Colon (tissue), 2 donors: Measurements from ENCODE around the gene MAP3K14.

Experiments used
- FAIRE-seq: peaks from 2 replicates; lab custom pipeline; 2012; peaks lifted over from hg19 to GRCh38; lab: Jason Lieb, UNC
- donor health status: control.
- donor health status: control.

MAP3K14 gene

GRCh38 chr17:45282683-45283644 is 33.9 kb downstream of the MAP3K14 start:
- no peak for FAIRE-seq

GRCh38 chr17:45279898-45280297 is 36.9 kb downstream of the MAP3K14 start:
- no peak for FAIRE-seq

DNA sequence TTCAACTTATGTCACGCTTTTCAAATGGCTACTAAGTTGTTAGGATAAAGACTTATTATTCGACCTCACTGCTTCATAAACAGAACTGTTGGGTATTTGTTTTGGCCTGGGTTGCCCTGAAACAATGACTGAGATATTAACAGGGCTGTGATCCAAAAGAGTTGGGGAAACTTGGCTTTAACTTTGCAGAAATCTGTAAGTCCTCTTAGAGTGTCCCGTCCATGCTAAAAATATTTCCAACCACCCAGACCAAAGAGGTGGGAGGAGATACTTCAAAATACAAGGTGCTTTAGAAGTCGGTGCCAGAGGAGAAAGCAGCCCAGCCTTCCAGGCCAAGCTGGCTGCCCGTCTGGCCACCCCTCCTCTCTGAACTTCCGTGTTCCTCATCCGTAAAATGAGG is 38.8 kb downstream of the MAP3K14 start:
- FAIRE-seq, result no peak

GRCh38 chr17:45277216-45277849 is 39.5 kb downstream of the MAP3K14 start:
- FAIRE-seq, result no peak

DNA sequence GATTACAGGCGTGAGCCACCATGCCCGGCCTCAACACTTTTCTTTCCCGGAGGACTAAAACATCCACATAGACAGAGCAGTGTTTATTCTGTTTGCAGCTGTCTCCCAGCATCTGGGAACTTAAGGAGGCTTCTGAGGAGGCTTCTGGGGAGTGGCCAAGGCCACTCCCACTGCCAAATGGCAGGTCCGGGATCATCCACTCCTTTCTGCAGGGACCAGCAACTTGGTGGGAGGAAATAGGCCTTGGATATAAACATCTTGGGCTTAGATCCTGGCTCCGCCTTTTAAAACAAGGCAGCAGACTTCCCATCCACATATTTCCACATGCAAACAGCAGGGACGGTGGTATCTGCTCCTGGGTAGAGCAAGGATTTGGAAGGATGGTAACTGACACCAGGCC is 40.8 kb downstream of the MAP3K14 start:
- no peak for FAIRE-seq

DNA sequence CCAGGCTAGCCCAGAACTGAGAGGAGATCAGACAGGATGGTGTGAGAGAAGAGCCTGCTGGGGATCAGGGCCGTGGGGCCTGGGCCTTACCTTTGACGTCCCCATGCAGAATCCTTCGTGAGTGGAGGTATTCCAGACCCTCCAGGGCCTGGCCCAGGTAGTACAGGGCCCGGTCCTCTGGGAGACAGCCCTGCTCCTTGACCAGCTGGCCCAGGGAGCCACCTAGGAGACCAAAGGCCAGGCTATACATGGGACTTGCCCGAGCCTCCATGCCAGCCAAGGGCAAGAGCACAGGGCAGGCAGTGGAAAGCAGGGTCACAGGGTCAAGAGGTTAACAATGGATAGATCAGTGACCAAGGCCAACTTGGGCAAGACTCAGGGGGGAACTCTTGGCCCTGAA is 42.8 kb downstream of the MAP3K14 start:
- no peak for FAIRE-seq

- FAIRE-seq, result no peak
Measured at GRCh38 chr17:45273551-45273957, 43.3 kb downstream of the MAP3K14 start.

DNA sequence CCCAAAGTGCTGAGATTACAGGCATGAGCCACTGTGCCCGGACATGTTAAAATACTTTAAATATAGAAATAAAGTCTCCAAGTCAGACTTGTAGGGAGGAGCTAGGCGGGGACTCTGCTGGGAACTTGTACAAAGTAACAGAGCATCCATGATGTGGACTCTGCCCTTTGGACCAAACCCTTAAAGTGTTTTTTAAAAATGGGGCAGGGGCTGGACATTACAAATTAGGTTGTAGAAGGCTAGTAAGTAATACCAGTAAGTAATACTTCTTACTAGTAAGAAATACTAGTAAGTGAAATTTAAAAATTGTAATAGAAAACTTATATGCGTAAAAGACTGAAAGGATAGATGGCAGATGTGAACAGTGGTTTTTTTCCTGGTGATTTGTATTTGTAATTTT is 45.2 kb downstream of the MAP3K14 start:
- no peak for FAIRE-seq

DNA sequence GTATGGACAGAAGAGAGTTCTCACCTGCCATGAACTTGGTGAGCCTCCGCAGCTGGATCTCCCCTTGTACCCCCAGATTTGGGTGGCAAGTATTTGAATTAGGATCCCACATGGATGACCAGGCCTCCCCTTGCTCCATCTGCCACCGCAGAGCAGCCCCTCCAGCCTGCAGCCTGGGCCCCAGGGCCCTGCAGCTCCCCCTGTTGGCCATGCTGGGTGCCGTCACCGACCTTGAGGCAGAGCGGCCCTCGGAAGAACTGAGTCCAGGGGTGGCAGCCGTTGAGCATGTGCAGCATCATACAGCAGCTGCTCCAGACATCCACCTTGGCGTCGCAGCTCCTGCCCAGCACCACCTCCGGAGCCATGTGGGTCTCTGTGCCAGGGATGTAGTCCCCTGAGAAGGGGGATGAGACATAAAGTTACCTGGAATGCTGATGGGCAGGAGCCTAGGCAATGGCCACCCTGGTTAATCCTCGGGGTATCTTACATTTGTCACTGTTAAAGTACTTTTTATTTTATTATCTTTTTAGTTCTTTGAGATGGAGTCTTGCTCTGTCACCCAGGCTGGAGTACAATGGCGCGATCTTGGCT is 45.9 kb downstream of the MAP3K14 start:
- no peak for FAIRE-seq

DNA sequence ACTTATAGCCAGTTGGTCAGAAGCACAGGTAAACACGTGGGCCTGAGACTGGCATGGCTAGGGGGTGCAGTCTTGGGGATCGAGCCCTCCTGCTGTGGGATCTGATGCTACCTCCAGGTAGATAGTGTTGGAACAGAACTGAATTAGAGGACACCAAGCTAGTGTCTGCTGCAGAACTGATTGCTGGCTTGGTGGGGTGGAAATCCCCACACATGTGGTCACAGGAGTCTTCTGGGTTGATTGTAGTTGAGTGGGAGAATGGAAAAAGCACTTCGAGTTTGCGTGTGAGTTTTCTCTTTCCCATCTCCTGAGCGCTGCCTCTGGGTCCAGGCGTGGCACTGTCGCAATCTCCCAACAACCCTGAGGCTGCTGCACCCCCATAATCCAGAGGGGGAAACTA is 46.9 kb downstream of the MAP3K14 start:
- FAIRE-seq, result no peak

DNA sequence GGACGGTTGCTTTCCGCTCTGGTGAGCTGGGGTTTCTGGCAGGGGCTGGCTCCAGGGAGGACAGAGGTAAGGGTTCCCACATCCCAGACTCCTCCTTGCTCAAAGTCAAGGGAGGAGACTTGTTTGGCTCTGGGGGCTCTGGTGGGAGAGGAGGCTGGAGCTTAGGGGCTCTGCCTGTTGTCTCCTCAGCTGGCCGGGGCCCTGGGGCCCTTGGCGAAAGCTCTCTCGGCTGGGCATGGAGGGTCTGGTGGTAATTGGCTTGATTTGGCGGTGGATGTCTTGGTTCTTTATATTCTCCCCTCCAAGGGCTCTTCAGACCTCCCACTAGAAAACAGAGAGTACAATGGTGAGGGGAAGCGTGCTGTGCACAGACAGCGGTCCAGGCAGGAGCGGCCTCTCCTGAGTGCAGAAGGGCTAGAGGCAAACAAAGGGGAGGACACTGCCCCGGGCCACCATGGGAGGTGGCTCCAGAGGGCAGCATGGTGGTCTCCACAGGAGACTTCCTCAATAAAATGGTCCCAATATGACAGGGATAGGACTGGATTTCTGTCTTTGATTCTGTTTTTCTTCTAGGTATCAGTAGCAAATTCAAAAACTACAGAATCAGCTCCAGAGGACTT is 49.3 kb downstream of the MAP3K14 start:
- FAIRE-seq, result no peak

DNA sequence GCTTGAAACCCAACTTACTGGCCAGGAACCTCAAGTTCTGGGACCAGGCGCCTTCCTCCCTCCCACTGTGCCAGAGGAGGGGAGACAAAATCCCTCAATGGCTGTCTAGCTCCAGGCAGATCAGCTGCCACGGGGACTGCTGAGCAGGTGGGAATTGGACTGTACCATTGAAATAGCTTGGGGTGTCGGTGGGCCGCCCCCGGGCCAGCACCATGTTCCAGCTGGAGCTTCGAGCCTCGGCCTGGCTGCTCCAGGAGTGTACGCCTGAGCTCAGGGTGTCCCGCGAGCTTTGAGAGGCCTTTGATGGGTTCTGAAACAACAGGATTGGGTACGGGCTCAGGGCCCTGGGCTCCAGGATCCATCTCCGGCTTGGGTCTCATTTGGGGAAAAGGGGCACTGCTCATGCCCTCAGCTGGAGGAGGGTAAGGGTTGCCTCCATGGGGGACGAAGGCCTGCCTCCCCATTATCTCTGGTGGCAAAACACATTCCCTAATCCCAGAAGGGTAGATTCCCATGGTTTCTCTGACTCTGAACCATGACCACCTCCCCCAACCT is 50.4 kb downstream of the MAP3K14 start:
- FAIRE-seq, result no peak

- no peak for FAIRE-seq
Measured at GRCh38 chr17:45265821-45266220, 51.0 kb downstream of the MAP3K14 start.

DNA sequence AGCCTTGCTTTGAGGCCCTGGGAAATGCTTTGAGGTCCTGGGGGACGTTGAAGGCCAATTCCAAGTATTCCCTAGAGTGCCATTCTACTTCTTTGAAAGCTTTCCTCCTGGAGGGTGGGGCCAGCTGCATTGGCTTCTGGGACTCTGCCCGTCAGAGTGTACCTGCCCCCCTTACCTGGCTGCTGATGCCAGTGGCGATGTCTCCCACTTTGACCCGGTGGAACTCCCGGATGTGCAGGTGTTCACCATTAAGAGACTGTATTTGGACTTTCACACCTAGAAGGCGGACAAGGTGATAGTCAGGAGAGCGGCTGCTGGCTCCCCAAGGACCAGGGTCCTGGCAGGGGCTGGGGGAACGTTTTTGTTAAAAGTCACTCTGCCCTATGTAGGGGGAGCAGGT is 51.8 kb downstream of the MAP3K14 start:
- no peak for FAIRE-seq

- FAIRE-seq, result no peak
Measured at GRCh38 chr17:45264430-45264829, 52.4 kb downstream of the MAP3K14 start.

DNA sequence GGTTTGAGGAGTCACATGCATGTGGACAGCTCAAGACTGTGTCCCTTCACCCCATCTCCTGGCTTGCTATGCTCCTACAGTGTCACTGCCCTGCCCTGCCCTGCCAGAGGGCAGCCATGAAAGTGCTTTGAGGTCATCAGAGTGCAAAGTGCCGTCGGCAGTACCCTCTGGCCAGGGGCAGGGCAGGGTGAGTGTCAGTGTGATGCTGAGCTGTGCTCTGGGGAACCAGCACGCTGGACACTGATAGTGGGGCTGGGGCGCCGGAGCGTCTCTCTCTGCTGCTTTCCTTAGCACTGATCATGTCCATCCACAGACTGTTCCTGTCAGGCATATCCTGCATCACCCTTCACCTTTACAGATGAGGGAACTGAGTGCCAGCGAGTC is 53.4 kb downstream of the MAP3K14 start:
- FAIRE-seq, result no peak

DNA sequence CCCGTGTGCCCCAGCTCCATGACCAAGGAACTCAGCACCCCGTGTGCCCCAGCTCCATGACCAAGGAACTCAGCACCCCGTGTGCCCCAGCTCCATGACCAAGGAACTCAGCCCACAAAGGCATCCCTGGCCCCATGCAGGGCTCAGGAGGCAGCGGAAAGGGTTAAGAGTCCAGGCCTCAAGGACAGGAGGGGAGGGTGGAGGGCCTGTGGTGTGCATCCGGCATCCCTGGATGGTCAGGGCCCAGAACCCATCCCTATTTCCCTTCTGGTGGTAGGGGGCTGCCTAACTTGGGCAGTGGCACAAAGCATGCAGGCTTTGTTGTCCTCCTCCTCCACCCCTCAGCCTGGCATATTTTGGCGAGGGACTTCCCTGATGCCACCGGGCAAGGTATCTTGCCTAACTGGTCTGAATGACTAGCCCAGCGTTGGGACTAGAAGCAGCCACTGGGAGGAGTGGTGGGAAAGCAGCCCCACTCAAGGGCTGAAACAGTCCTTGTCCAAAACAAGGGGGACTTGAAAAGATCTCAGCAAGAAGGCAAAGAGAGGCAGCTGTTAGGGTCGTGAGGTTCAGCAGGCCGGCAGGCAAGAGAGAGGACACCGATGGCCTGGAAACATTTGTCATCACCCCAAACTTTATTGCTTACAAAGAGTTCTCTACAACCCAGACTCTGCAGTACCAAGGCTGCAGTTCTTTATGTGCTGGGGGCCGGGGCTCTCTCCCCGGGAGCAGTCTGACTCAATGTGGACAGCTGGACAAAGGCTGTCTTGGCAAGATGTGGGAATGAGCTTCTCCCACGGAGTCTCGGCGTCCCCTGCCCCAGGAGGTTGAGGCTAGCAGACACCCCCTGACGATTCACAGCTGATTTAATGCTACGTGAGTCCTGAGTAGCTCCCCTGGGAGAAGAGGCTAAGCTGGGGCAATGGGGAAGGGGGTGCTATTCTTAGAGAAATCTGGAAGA is 54.0 kb downstream of the MAP3K14 start:
- no peak for FAIRE-seq

DNA sequence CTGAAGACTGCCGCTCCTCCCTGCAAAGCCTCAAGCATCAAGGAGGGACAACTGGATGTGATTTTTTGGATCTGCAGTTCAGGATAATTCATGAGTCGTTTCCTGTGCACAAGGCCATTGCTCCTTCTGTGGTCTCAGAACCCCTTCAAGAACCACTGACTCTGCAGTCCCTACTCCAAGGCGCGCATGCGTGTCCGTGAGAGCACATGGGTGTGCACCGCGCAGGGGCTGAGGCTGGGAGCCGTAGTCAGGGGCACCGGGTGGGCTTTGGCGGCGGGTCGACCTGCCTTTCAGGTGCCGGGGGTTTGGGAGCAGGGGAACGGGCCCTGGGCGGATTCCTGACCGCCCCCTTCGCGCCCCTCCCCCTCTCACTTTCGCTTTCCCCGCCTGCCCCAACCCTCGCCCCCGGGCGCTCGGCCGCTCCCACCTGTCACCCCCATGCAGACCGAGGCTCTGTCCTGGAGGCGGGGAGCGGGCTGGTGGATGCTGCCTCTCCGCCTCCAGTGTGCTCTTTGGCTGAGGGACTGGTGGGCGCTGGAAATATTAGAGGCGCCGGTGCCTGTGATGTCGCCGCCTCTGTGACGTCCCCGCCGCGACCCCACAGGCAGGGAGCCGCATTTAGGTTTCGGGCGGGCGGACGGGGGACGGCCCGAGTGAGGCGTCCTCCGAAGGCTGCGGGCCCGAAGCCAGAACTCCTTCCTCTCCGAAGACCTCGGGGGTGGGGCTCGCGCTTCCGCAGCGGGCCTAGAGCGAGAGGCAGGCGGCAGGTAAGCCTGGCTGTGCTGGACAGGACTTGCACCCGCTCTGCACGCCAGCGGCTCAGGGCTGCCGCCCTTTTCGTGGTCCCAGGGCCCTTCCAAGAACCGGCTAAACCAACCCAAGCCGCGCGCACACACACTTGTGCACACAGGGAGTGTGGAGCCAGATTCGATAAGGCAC is 55.0 kb downstream of the MAP3K14 start, which contains the start of gene SPATA32:
Gene SPATA32, minus strand, starts transcription at position 518 of the 939 bp plus-strand sequence. Its CDS starts 78 bp downstream, at position 440.
- no peak for FAIRE-seq

DNA sequence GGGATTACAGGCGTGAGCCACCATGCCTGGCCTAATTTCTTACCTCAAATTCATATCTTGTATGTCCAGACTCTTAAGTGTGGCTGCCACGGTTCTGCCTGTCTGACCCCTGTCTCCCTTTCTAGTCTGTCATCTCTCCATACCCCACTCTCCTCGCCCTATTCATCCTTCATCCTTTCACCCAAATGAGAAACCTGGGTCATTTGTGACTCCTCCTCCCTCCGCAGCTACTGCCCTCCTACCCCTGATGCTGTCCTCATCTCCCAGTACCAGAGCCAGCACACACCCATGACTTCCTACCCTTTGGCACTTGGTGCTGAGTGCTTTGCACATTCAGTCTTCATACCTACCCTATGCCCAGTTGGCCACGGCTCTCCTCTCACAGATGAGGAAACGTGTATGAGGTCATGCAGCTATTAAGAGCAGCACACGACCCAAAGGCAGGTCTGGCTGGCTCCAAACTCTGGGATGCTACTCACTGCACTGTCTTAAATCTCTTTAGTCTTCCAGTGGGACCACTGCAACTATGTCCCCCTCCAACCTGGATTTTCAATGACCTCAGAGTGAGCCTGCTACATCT is 56.5 kb downstream of the MAP3K14 start:
- no peak for FAIRE-seq

- no peak for FAIRE-seq
Measured at GRCh38 chr17:45258981-45259380, 57.8 kb downstream of the MAP3K14 start.
